ENCODE data around the gene GIPC2.
"Not testable (repeated sequence)": the region's sequence is repeated elsewhere in the genome, so short reads cannot be mapped to it uniquely, and the experiment has no call there.

Gene GIPC2

GRCh38 chr1:78069784-78070183, 24.0 kb downstream of the GIPC2 start:
- no peak for DNase-seq (ENCODE audit: low spot score)

GRCh38 chr1:78070210-78070609, 24.4 kb downstream of the GIPC2 start:
- DNase-seq (ENCODE audit: low spot score): no peak

- no peak for DNase-seq (ENCODE audit: low spot score)
Measured at GRCh38 chr1:78070758-78071157, 25.0 kb downstream of the GIPC2 start.

GRCh38 chr1:78071696-78072095, 25.9 kb downstream of the GIPC2 start:
- DNase-seq (ENCODE audit: low spot score): no peak

GRCh38 chr1:78072216-78072615, 26.4 kb downstream of the GIPC2 start:
- no peak for DNase-seq (ENCODE audit: low spot score)

- no peak for DNase-seq (ENCODE audit: low spot score)
Measured at GRCh38 chr1:78073441-78073840, 27.7 kb downstream of the GIPC2 start.

- DNase-seq (ENCODE audit: low spot score): no peak
Measured at GRCh38 chr1:78075621-78076020, 29.9 kb downstream of the GIPC2 start.

- DNase-seq (ENCODE audit: low spot score): no peak
Measured at GRCh38 chr1:78078358-78078757, 32.6 kb downstream of the GIPC2 start.

GRCh38 chr1:78079580-78079979, 33.8 kb downstream of the GIPC2 start:
- no peak for DNase-seq (ENCODE audit: low spot score)

- no peak for DNase-seq (ENCODE audit: low spot score)
Measured at GRCh38 chr1:78080767-78081166, 35.0 kb downstream of the GIPC2 start.

GRCh38 chr1:78081980-78082860, 36.5 kb downstream of the GIPC2 start:
- no peak for DNase-seq (ENCODE audit: low spot score)

GRCh38 chr1:78084639-78085038, 38.9 kb downstream of the GIPC2 start:
- not testable (repeated sequence) for DNase-seq (ENCODE audit: low spot score)

- DNase-seq (ENCODE audit: low spot score): no peak
Measured at GRCh38 chr1:78086697-78087096, 40.9 kb downstream of the GIPC2 start.

- no peak for DNase-seq (ENCODE audit: low spot score)
Measured at GRCh38 chr1:78088015-78088414, 42.2 kb downstream of the GIPC2 start.

GRCh38 chr1:78088486-78088885, 42.7 kb downstream of the GIPC2 start:
- DNase-seq (ENCODE audit: low spot score): no peak

- DNase-seq (ENCODE audit: low spot score): no peak
Measured at GRCh38 chr1:78089010-78089409, 43.2 kb downstream of the GIPC2 start.

- no peak for DNase-seq (ENCODE audit: low spot score)
Measured at GRCh38 chr1:78090472-78091133, 44.8 kb downstream of the GIPC2 start.

GRCh38 chr1:78091215-78091813, 45.5 kb downstream of the GIPC2 start:
- DNase-seq (ENCODE audit: low spot score): no peak

GRCh38 chr1:78091886-78092285, 46.1 kb downstream of the GIPC2 start:
- no peak for DNase-seq (ENCODE audit: low spot score)

- DNase-seq (ENCODE audit: low spot score): no peak
Measured at GRCh38 chr1:78092643-78093042, 46.9 kb downstream of the GIPC2 start.

- no peak for DNase-seq (ENCODE audit: low spot score)
Measured at GRCh38 chr1:78093560-78093959, 47.8 kb downstream of the GIPC2 start.

- no peak for DNase-seq (ENCODE audit: low spot score)
Measured at GRCh38 chr1:78094639-78095038, 48.9 kb downstream of the GIPC2 start.

GRCh38 chr1:78095593-78095992, 49.8 kb downstream of the GIPC2 start:
- DNase-seq (ENCODE audit: low spot score): no peak
